Hippocampal formation (tissue), 2 donors: Measurements from ENCODE around the gene OCA2.

ENCODE experiments used
- DNase-seq, 2 donors: peaks; one replicate each; lab custom pipeline; 2025; lab: John Stamatoyannopoulos, UW

Gene OCA2

GRCh38 chr15:28120359-28120640, 21.2 kb upstream of the OCA2 start:
- no peak for DNase-seq

DNA sequence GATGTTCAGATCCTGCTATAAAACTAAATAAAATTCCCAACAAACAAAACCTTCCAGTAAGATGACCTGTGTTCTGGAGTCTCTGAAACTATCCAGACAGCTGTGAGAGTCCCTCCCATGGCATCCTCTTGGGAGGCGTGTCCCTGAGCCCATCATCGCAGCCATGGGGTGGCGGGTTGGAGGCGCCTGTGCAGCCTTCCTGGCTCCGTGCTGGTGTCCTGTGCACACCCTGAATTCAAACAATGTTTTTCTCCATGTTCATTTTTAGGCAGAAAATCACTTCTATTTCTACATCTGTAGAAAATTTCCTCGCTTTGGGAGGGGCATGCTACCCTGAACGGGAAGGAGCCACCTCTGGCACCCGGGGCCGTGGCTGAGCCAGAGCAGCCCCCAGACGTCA, 19.4 kb upstream of the OCA2 start:
- DNase-seq, result no peak

DNA sequence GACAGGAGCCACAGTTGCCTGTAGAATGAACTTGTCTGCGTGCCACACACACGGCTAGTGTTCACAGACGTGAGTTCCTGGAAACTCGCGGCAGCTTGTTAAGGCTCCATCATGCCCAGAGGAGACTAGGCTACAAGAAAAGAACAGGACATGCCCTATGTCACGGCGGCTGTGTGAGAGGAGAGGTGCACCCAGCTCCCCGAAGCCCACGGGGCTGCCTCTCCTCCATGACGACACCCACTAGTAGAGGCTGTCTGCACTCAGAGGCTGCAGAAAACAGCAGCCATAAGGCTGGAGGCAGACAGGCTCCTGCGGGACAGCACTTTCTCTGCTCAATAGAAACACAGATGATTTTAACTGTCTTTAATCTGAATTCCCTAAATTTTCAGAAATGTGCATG, 19.0 kb upstream of the OCA2 start:
- no peak for DNase-seq

GRCh38 chr15:28117432-28117990, 18.4 kb upstream of the OCA2 start:
- no peak for DNase-seq

- DNase-seq, result no peak
Observed at GRCh38 chr15:28116521-28117431, 17.7 kb upstream of the OCA2 start.

DNA sequence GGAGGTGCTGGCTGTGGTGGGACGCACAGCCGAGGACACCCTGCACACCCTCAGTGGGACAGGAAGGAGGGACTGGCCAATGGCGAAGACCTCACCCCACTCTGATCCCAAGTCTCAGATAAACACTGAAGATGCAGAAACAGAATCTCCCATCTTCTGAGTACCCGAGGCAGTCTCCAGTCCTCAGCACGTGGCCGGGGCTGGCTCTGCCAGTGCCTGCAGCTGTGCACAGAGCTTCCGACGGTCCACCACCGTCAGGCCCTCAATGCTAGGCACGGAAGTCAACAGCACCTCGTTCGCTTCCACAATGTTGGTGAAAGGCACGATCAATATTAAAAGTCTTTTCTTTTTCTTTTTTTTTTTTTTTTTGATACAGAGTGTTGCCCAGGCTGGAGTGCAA, 16.8 kb upstream of the OCA2 start:
- no peak for DNase-seq

GRCh38 chr15:28114721-28115622, 15.9 kb upstream of the OCA2 start:
- no peak for DNase-seq

GRCh38 chr15:28114114-28114455, 15.0 kb upstream of the OCA2 start:
- DNase-seq, result no peak

GRCh38 chr15:28113394-28114113, 14.4 kb upstream of the OCA2 start:
- DNase-seq, result no peak

- no peak for DNase-seq
Observed at GRCh38 chr15:28112962-28113361, 13.8 kb upstream of the OCA2 start.

GRCh38 chr15:28112101-28112760, 13.1 kb upstream of the OCA2 start:
- DNase-seq, result no peak

GRCh38 chr15:28111543-28111942, 12.4 kb upstream of the OCA2 start:
- no peak for DNase-seq

GRCh38 chr15:28110481-28110881, 11.4 kb upstream of the OCA2 start:
- peak in 1 of 2 donors; percentile 23 for DNase-seq

GRCh38 chr15:28109626-28110455, 10.7 kb upstream of the OCA2 start:
- no peak for DNase-seq

DNA sequence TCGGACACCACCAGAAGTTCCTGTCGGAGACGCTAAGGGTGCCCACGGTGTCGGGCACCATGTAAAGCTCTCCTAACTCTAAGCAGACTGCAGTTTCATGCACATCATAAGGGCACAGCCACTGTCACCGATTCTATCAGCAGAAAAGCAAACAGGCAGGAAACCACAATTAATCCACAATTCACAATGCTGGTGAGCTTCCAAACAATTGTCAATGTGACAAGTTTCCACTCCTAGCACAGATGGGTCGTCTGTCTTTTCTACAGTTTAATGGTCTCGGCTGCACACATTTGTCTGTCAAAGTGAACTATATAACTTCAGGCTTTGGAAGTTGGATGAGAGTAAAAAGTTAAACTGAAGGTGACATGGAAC, 8.8 kb upstream of the OCA2 start:
- no peak for DNase-seq

- DNase-seq, result no peak
Observed at GRCh38 chr15:28107111-28107903, 8.2 kb upstream of the OCA2 start.

GRCh38 chr15:28106294-28107110, 7.4 kb upstream of the OCA2 start:
- no peak for DNase-seq

DNA sequence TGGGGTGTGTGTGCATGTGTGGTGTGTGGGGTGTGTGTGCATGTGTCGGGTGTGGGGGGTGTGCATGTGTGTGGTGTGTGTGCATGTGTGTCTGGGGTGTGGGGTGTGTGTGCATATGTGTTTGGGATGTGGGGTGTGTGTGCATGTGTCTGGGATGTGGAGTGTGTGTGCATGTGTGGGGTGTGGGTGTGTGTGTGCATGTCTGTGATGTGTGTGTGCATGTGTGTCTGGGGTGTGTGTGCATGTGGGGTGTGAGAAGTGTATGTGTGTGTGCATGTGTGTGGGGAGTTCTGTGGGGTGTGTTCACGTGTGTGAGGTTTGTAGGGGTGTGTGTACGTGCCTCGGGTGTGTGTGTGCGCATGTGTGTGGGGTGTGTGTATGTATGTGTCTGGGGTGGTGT, 6.7 kb upstream of the OCA2 start:
- DNase-seq, result no peak

GRCh38 chr15:28105224-28105791, 6.2 kb upstream of the OCA2 start:
- no peak for DNase-seq
